Left ventricle myocardium inferior (tissue), 1 donor: Measurements from ENCODE around the gene AFAP1. TPM values are rescaled to one million over a fixed set of nuclear protein-coding genes. Genes with fewer than 3 reads are reported as not detected.

Experiments
- DNase-seq: peaks from one replicate; pipeline ENCODE4 v3.0.0-alpha.2; 2020
- H3K27ac ChIP-seq: fragments of 200-600 bp; replicated peaks from 2 replicates; pipeline ENCODE4 v1.8.0; 2021
- H3K27me3 ChIP-seq: fragments of 200-600 bp; 2 replicates; pipeline ENCODE4 v1.8.0; 2021; ENCODE audit warnings: low read depth
- H3K36me3 ChIP-seq: fragments of 200-600 bp; 2 replicates; pipeline ENCODE4 v1.8.0; 2021
- H3K4me1 ChIP-seq: fragments of 200-600 bp; 2 replicates; pipeline ENCODE4 v1.8.0; 2021
- H3K4me3 ChIP-seq: fragments of 200-600 bp; 2 replicates; pipeline ENCODE4 v1.8.0; 2021; ENCODE audit warnings: mild to moderate bottlenecking, moderate library complexity
- H3K9me3 ChIP-seq: fragments of 200-600 bp; replicated peaks from 2 replicates; pipeline ENCODE4 v1.8.0; 2021
- intact Hi-C: fragments of 100-400 bp; cut with micrococcal nuclease; formaldehyde crosslinking; loops from one replicate; pipeline ENCODE4 v1.11.0; 2022
- total RNA-seq: library from RNA; stranded (reverse); fragmentation: NEBNext Ultra II Directional; extraction: Animal tissue kit (Norgen Biotek cat#: 25700); gene quantifications from one replicate; pipeline ENCODE4 v1.2.1, GENCODE V29; 2021
- TF ChIP-seq, protein P1 (sequence below): fragments of 200-600 bp; IDR thresholded peaks from 2 replicates; pipeline ENCODE4 v1.8.0; 2021; ENCODE audit warnings: antibody characterized with exemption, mild to moderate bottlenecking, borderline replicate concordance
- donor health status: DM: no; HTN: yes; CAD: no; lungs with severe emphysema.

Gene AFAP1
- total RNA-seq, 1 donor from 2014 or later: 6.8 TPM

DNA sequence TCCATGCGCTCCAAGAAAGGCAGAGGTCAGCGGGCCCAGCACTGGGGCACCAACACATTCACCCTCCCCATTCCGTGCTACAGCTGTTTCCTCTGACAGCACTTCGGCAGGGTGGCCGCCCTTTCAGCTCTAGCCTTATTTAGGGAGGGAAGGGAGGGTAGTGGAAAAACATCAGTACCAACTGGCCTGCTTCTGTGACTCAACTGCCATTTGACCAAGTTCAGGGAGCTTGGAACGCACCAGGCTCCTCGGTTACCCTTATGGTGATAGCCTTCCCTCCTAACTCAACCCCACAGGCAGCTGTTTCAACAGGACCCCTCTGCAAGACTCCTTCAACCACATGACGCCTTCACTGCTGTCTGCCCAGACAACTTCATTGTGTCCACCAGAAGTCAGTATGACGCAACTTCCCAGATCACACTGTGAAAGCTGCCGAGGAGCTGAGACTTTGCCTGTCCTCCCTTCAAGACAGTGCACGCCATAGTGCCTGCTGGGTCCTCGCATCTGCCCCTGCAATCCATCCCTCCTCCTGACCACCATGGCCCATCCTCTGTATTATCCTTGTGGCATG lies 132.2 kb downstream of the AFAP1 start:
- no peaks in the 10 kb centered on the region for H3K27me3 ChIP-seq
- peak; percentile 44 for DNase-seq
- H3K36me3 ChIP-seq: peaks cover 4% of the 10 kb centered on the region
- intact Hi-C loops: no loop called here
- H3K4me3 ChIP-seq: no peak overlapping the region
- peak overlapping the region; percentile 87 for H3K27ac ChIP-seq
- H3K4me1 ChIP-seq: peaks cover 77% of the 10 kb centered on the region
- TF ChIP-seq, protein P1, sequence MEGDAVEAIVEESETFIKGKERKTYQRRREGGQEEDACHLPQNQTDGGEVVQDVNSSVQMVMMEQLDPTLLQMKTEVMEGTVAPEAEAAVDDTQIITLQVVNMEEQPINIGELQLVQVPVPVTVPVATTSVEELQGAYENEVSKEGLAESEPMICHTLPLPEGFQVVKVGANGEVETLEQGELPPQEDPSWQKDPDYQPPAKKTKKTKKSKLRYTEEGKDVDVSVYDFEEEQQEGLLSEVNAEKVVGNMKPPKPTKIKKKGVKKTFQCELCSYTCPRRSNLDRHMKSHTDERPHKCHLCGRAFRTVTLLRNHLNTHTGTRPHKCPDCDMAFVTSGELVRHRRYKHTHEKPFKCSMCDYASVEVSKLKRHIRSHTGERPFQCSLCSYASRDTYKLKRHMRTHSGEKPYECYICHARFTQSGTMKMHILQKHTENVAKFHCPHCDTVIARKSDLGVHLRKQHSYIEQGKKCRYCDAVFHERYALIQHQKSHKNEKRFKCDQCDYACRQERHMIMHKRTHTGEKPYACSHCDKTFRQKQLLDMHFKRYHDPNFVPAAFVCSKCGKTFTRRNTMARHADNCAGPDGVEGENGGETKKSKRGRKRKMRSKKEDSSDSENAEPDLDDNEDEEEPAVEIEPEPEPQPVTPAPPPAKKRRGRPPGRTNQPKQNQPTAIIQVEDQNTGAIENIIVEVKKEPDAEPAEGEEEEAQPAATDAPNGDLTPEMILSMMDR: no peak
- no peaks in the 10 kb centered on the region for H3K9me3 ChIP-seq

DNA sequence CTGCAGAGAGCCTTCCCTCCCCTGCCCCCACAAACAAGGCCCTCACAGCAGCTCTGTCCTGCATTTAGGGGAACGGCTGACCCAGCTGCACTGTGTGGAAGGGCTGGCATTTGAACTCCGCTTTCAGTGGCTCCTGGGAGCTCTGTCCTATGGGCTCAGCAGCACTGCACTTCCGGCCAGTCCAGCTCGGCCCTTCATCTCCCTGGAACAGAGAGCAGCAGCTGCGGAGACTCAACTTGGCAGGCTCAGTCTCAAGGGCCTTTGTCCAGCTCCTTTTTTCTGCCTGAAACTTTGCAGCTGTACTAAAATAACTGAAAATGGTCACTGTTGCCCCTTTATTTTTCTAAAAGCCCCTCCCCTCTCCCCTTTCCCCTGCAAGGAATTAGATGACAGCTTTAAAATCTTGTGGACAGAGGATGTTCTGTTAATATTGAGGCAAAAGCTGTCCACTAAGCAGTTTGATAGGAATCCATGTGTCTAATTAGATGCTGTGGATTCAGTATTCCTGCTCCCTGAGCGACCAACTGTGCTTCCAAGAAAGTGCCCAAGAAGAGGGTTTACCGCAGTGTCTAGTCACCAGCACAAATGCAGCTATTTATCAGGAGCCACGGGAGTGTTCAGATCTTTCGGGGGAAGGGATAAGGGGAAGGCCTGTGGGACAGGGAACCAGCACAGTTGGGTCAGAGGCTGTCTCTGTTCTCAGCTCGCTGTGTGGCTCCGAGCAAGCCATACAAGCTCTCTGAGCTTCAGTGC lies 133.1 kb downstream of the AFAP1 start:
- Histone ChIP-seq H3K4me1 (peaks cover 75% of the 10 kb centered on the region), H3K27me3 (no peaks in the 10 kb centered on the region), H3K36me3 (peaks cover 4% of the 10 kb centered on the region), H3K9me3 (no peaks in the 10 kb centered on the region), H3K4me3 (no peak overlapping the region), H3K27ac (peak overlapping the region; percentile 87)
- intact Hi-C loops: no loop called here
- TF ChIP-seq, protein P1: no peak
- DNase-seq: peak; percentile 88

DNA sequence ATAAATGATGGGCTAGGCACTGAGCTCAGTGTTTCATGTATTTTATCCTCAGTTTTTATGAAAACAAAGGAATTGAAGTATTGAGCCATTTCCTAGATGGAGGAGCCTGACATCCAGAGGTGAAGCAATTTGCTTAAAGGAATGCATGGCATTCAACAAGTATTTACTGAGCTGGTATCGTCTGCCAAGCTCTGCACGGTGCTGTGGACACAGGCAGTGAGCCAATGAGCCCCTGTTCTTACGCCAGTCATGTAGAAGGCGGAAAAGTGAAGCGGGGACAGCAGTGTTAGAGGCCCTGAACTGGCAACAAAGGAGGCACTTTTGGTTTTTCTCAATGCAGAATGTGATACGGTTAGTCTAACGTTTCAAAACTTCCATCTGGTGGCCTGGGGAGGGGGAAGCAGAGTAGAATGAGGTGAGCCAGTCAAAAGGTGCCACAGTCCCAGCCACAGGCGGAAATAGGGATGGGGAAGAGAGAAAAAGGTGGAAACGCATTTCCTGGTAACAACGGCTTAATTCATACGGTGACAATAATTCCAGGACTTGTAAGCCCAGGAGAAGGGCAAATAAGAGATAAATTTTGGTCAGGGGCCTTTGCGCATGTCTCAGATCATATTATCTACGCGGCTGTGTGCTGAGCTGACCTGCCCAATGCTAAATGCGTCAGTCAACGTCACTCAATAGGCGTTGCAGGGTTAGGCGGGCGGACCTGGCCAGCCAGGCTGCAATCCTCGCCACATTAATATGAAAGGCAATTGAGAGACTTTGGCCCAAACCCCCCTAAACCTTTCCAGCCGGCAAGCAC lies 133.9 kb downstream of the AFAP1 start:
- H3K4me1 ChIP-seq: peaks cover 67% of the 10 kb centered on the region
- intact Hi-C loops: no loop called here
- peak; percentile 65 for DNase-seq

DNA sequence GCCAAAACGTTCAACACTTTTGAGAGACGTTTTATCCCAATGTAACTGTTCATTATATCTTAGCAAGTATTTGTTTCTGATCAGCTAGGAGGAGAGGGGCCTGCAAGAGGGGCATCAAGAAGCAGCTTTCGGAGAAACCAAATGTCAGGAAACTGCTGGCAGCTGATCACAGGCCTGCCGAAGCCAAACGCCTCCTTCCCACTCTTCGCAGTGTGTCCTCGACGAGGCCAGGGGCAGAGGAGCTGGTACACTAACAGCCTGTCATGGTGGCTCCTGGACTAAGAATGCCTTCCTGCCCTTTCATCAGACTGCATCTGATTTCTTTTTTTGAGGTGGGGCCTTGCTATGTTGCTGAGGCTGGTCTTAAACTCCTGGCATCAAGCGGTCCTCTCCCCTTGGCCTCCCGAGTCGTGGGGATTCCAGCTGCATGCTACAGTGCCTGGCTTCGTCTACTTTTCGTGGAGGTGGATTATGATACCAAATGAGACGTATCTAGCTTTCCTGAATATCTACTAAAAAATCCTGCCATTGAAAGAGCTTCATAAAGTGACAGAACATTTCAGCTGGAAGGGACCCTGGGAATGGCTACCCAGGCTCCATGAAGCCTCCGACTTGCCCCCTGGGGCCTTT lies 134.8 kb downstream of the AFAP1 start:
- Histone ChIP-seq H3K4me3 (no peak overlapping the region), H3K4me1 (peaks cover 59% of the 10 kb centered on the region), H3K27ac (peak overlapping the region; percentile 87), H3K36me3 (peaks cover 9% of the 10 kb centered on the region), H3K27me3 (no peaks in the 10 kb centered on the region), H3K9me3 (no peaks in the 10 kb centered on the region)
- no peak for DNase-seq
- TF ChIP-seq, protein P1: no peak
- intact Hi-C loops: loop anchor here (5.0 kb wide), 1 partner anchor 43 kb away; no protein-coding TSS in a partner anchor

More for the DNA sequence above, 133.9 kb downstream of the AFAP1 start:
- no peak overlapping the region for H3K4me3 ChIP-seq
- no peaks in the 10 kb centered on the region for H3K9me3 ChIP-seq
- TF ChIP-seq, protein P1: no peak
- peak overlapping the region; percentile 87 for H3K27ac ChIP-seq
- no peaks in the 10 kb centered on the region for H3K27me3 ChIP-seq
- H3K36me3 ChIP-seq: peaks cover 4% of the 10 kb centered on the region

DNA sequence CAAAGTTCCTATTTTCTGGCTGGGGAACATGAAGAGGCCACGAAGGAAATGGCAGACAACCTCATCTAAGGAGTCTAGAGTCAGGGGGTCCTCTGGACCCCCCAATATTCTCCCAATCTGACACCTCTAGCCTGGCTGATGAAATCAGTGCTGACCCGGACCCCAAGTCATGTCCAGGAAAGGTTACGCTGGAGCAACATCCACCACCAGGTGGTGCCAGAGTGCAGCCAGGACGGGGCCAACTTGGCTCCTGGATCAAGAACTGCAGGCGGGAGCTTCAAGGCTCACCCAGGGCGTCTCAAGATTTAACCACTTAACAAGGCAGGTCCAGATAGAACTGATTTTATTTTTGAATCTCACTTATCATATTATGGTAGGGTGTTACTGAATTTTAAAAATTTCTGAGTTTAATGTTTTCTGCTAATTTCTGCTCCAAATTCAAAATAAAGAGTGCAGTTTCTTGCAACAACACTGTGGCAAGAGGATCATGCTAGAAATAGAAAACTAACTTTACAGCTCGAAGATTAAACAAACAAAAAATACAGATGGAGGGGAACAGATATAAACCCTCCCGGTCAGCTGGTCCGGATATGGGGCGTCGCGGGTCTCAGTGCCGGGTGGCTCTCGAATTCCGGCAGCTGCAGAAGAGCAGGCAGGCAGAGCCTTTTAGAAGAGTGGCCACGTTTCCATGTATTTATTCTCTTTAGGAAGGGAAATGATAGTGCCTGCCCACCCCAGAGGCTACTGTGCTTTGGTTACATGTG lies 135.5 kb downstream of the AFAP1 start:
- peak overlapping the region; percentile 87 for H3K27ac ChIP-seq
- TF ChIP-seq, protein P1: peak; percentile 93
- peaks cover 13% of the 10 kb centered on the region for H3K36me3 ChIP-seq
- H3K9me3 ChIP-seq: no peaks in the 10 kb centered on the region
- intact Hi-C loops: loop anchor here (2.0 to 5.0 kb wide), 2 partner anchors 42 to 183 kb away; no protein-coding TSS in a partner anchor
- DNase-seq: peak; percentile 88
- no peaks in the 10 kb centered on the region for H3K27me3 ChIP-seq
- H3K4me1 ChIP-seq: peaks cover 52% of the 10 kb centered on the region
- no peak overlapping the region for H3K4me3 ChIP-seq
